ENCODE results near the gene RUBCNL. TPM values are rescaled to one million over a fixed set of nuclear protein-coding genes. Genes with fewer than 3 reads are reported as not detected.

The RUBCNL gene
- total RNA-seq, 1 experiment from 2014 or later, result 1.4 TPM

- Histone ChIP-seq H2BK12ac (ENCODE audit: insufficient read length, low read depth, low read length) (no peak overlapping the region), H3K4me2 (ENCODE audit: insufficient read depth, insufficient read length, low read length) (peak overlapping the region; percentile 65), H3K23me2 (ENCODE audit: insufficient read length, low read depth, low read length, poor library complexity, severe bottlenecking) (peaks cover 18% of the 10 kb centered on the region), H3K4me1 (ENCODE audit: insufficient read depth, low read length) (peaks cover 9% of the 10 kb centered on the region), H3K79me1 (ENCODE audit: insufficient read depth, low read depth, low read length, poor library complexity, severe bottlenecking) (no peaks in the 10 kb centered on the region), H3K9me3 (ENCODE audit: control insufficient read depth, low read depth, low read length) (no peaks in the 10 kb centered on the region), H3K23ac (ENCODE audit: insufficient read length, low read depth, low read length) (no peak overlapping the region), H4K8ac (replicated peaks; ENCODE audit: insufficient read length, low read depth, low read length) (no peak overlapping the region), H3K56ac (ENCODE audit: insufficient read length, low read depth, low read length) (no peak overlapping the region), H3K27ac (ENCODE audit: insufficient read length, low read depth, low read length) (no peak overlapping the region), H2AK5ac (ENCODE audit: insufficient read length, low read length) (no peak overlapping the region), H2AFZ (ENCODE audit: low read length) (no peak overlapping the region), H2BK20ac (ENCODE audit: low read depth, low read length, poor library complexity, severe bottlenecking) (no peak overlapping the region), H4K91ac (ENCODE audit: insufficient read length, low read depth, low read length) (no peak overlapping the region), H2BK120ac (ENCODE audit: low read depth, low read length, poor library complexity, severe bottlenecking) (no peak overlapping the region), H3T11ph (ENCODE audit: low read length) (no peak overlapping the region), H3K27me3 (ENCODE audit: insufficient read depth, low read length) (peaks cover 10% of the 10 kb centered on the region; the same call in 1 of the 2 replicates), H2BK5ac (ENCODE audit: insufficient read length, low read length) (no peak overlapping the region), H3K79me2 (ENCODE audit: insufficient read depth, low read length) (no peaks in the 10 kb centered on the region), H3K14ac (ENCODE audit: insufficient read depth, low read length) (no peak overlapping the region), H2BK15ac (ENCODE audit: low read depth, low read length) (no peak overlapping the region), H4K5ac (ENCODE audit: insufficient read length, low read depth, low read length) (no peak overlapping the region), H3K9ac (ENCODE audit: extremely low read depth, insufficient read length, low read length) (peak overlapping the region; percentile 13), H3K4ac (ENCODE audit: low read depth, low read length) (no peak overlapping the region), H4K20me1 (ENCODE audit: control insufficient read depth, insufficient read depth, insufficient read length) (no peaks in the 10 kb centered on the region), H3K18ac (ENCODE audit: insufficient read length, low read depth, low read length) (no peak overlapping the region)
- H3K4me1 Mint-ChIP-seq, result peaks cover 17 to 18% of the 10 kb centered on the region in 2 experiments
- WGBS (ENCODE audit: extremely low coverage, insufficient read length, low lambda C conversion rate), result no CpG with 5 or more reads among the region's 10 CpGs
- H3K27me3 Mint-ChIP-seq (ENCODE audit: low read depth), result peaks cover 72% of the 10 kb centered on the region
- TF ChIP-seq CTCF (conservative IDR thresholded peaks at IDR 0.05), result no peak
- H3K9me3 Mint-ChIP-seq, result no peaks in the 10 kb centered on the region
- H3K27ac Mint-ChIP-seq, result no peak overlapping the region
- peak; percentile 30 for DNase-seq
- peak overlapping the region; percentile 75 to 91 for H3K4me3 Mint-ChIP-seq
- no peaks in the 10 kb centered on the region for H3K36me3 Mint-ChIP-seq (ENCODE audit: insufficient read depth in 1 of 3, low read depth in 3 of 3)
Measured at GRCh38 chr13:46385946-46386345, 1.1 kb downstream of the RUBCNL start.
